ENCODE data around the gene NCBP1.

The NCBP1 gene

DNA sequence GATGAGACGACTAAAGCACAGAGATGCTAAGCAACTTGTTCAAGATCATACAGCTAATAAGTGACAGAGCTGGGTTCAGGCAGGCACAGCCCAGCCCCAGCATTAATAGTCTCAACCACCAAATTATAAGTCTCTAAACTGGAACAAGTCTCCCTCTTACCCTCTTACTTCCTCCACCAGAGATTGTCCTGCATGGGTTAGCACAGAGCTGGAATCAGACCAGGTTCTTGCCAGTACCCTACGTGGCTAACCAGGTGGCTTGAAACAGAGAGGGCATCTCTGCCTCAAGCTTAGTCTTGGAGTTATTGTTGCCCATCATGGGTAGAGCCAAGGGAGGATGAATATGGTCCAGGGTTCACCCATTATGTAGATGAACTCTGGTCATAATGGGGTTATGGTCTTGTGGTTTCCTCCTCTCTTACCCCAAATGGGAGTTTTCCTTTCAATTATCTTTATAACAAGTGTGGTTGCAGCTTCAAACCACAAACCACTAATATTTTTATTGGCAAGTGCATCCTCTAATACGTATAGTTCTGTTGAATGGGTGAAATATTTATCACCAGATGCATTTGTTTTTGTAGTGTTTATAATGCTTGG, 71.8 kb downstream of the NCBP1 start (continued):
- TF ChIP-seq PATZ1 (CRISPR knock-in tag; IDR thresholded peaks at IDR 0.05; ENCODE audit: borderline replicate concordance), result no peak

- TF ChIP-seq OSR1 (CRISPR knock-in tag; IDR thresholded peaks at IDR 0.05) (no peak), CREB5 (CRISPR knock-in tag; IDR thresholded peaks at IDR 0.05; ENCODE audit: low read depth) (no peak), RARB (CRISPR knock-in tag; IDR thresholded peaks at IDR 0.05) (no peak), ZFP30 (CRISPR knock-in tag; IDR thresholded peaks at IDR 0.05) (no peak), TOX (CRISPR knock-in tag; IDR thresholded peaks at IDR 0.05; ENCODE audit: borderline replicate concordance) (no peak), ISL1 (CRISPR knock-in tag; IDR thresholded peaks at IDR 0.05) (no peak), TSHZ2 (CRISPR knock-in tag; IDR thresholded peaks at IDR 0.05) (no peak), ARNTL (CRISPR knock-in tag; IDR thresholded peaks at IDR 0.05; ENCODE audit: borderline replicate concordance, low read depth) (no peak), ZFP3 (CRISPR knock-in tag; IDR thresholded peaks at IDR 0.05) (no peak), ZC3H10 (CRISPR knock-in tag; IDR thresholded peaks at IDR 0.05) (no peak), PPARA (CRISPR knock-in tag; IDR thresholded peaks at IDR 0.05; ENCODE audit: borderline replicate concordance) (no peak), GLIS3 (CRISPR knock-in tag; IDR thresholded peaks at IDR 0.05) (no peak), ZNF8 (CRISPR knock-in tag; IDR thresholded peaks at IDR 0.05) (no peak), BACH2 (CRISPR knock-in tag; IDR thresholded peaks at IDR 0.05; ENCODE audit: borderline replicate concordance) (no peak), SNAI2 (CRISPR knock-in tag; IDR thresholded peaks at IDR 0.05) (no peak), CSDC2 (CRISPR knock-in tag; IDR thresholded peaks at IDR 0.05) (no peak)
- TF ChIP-seq, protein P1, sequence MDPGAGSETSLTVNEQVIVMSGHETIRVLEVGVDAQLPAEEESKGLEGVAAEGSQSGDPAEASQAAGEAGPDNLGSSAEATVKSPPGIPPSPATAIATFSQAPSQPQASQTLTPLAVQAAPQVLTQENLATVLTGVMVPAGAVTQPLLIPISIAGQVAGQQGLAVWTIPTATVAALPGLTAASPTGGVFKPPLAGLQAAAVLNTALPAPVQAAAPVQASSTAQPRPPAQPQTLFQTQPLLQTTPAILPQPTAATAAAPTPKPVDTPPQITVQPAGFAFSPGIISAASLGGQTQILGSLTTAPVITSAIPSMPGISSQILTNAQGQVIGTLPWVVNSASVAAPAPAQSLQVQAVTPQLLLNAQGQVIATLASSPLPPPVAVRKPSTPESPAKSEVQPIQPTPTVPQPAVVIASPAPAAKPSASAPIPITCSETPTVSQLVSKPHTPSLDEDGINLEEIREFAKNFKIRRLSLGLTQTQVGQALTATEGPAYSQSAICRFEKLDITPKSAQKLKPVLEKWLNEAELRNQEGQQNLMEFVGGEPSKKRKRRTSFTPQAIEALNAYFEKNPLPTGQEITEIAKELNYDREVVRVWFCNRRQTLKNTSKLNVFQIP (CRISPR knock-in tag; IDR thresholded peaks at IDR 0.05; ENCODE audit: borderline replicate concordance, low read depth), result no peak
- no peak for ATAC-seq
Measured at GRCh38 chr9:97706246-97706645, 72.6 kb downstream of the NCBP1 start.

GRCh38 chr9:97710356-97711222, 77.0 kb downstream of the NCBP1 start:
- no peak for TF ChIP-seq ZNF8 (CRISPR knock-in tag; IDR thresholded peaks at IDR 0.05)
- TF ChIP-seq CREB5 (CRISPR knock-in tag; IDR thresholded peaks at IDR 0.05; ENCODE audit: low read depth), result no peak
- TF ChIP-seq ZFP3 (CRISPR knock-in tag; IDR thresholded peaks at IDR 0.05), result no peak
- TF ChIP-seq CSDC2 (CRISPR knock-in tag; IDR thresholded peaks at IDR 0.05), result no peak
- no peak for TF ChIP-seq ESRRG (CRISPR knock-in tag; IDR thresholded peaks at IDR 0.05)
- no peak for TF ChIP-seq ZNF565 (CRISPR knock-in tag; conservative IDR thresholded peaks at IDR 0.05; ENCODE audit: low read depth)
- TF ChIP-seq ARNTL (CRISPR knock-in tag; IDR thresholded peaks at IDR 0.05; ENCODE audit: borderline replicate concordance, low read depth), result no peak
- no peak for TF ChIP-seq CSRNP3 (CRISPR knock-in tag; IDR thresholded peaks at IDR 0.05)
- TF ChIP-seq TOX (CRISPR knock-in tag; IDR thresholded peaks at IDR 0.05; ENCODE audit: borderline replicate concordance), result no peak
- TF ChIP-seq SNAI2 (CRISPR knock-in tag; IDR thresholded peaks at IDR 0.05), result no peak
- no peak for TF ChIP-seq BACH2 (CRISPR knock-in tag; IDR thresholded peaks at IDR 0.05; ENCODE audit: borderline replicate concordance)
- TF ChIP-seq ZNF70 (CRISPR knock-in tag; IDR thresholded peaks at IDR 0.05), result no peak
- ATAC-seq, result peak; percentile 98
